Thyroid gland (tissue), 4 donors: Measurements from ENCODE around the gene OXCT2.
"Not testable (repeated sequence)": the region's sequence is repeated elsewhere in the genome, so short reads cannot be mapped to it uniquely, and the experiment has no call there.

Source experiments
- POLR2A ChIP-seq, 2 donors: fragments of 450-650 bp; IDR thresholded peaks; one replicate each; pipeline ENCODE4 v1.6.1; 2017; ENCODE audit warnings: antibody characterized with exemption in 2 of 2, mild to moderate bottlenecking in 2 of 2, moderate library complexity in 1 of 2
- TF ChIP-seq, protein P1 (sequence below), 6 experiments: fragments of 200-600 bp in 3 of 6; fragments of 450-650 bp in 3 of 6; sonication (generic) in 3 of 6; IDR thresholded peaks; one replicate each; pipeline ENCODE4 v1.5.1; 2016 to 2019; ENCODE audit warnings: antibody characterized with exemption in 6 of 6, mild to moderate bottlenecking in 2 of 6, inconsistent platforms in 1 of 6, moderate library complexity in 1 of 6

DNA sequence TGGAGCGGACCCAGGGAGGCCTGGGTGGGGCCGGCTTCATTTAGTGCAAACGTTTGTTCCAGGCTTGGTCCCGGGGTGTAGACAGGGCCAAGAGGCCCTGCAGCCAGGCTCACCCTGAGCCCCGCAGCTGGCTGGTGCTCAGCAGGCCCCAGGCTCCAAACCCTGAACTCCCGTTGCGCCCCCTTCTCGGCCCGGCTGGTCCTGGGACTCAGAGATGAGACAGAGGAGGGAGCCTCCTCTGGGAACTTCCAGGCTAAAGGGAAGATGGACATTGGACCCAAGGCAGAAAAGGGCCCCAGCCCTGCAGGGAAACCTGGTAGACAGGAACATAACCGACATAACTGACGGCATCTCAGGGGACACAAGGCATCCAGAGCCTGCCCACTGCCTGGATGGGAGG is 4.0 kb upstream of the OXCT2 start:
- TF ChIP-seq POLR2A (IDR thresholded peaks at IDR 0.05) = not testable (repeated sequence)
- TF ChIP-seq, protein P1, sequence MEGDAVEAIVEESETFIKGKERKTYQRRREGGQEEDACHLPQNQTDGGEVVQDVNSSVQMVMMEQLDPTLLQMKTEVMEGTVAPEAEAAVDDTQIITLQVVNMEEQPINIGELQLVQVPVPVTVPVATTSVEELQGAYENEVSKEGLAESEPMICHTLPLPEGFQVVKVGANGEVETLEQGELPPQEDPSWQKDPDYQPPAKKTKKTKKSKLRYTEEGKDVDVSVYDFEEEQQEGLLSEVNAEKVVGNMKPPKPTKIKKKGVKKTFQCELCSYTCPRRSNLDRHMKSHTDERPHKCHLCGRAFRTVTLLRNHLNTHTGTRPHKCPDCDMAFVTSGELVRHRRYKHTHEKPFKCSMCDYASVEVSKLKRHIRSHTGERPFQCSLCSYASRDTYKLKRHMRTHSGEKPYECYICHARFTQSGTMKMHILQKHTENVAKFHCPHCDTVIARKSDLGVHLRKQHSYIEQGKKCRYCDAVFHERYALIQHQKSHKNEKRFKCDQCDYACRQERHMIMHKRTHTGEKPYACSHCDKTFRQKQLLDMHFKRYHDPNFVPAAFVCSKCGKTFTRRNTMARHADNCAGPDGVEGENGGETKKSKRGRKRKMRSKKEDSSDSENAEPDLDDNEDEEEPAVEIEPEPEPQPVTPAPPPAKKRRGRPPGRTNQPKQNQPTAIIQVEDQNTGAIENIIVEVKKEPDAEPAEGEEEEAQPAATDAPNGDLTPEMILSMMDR (IDR thresholded peaks at IDR 0.05) = not testable (repeated sequence)
